Amygdala (tissue), 56 donors: Measurements from ENCODE around the gene USP9Y.
A peak's percentile ranks its signal among the peaks of the same experiment; 100 is the strongest.
"Not testable (repeated sequence)": the region's sequence is repeated elsewhere in the genome, so short reads cannot be mapped to it uniquely, and the experiment has no call there.

ENCODE experiments used
- DNase-seq, 56 donors: peaks; one replicate each; lab custom pipeline; 2025; lab: John Stamatoyannopoulos, UW

USP9Y gene

GRCh38 chrY:12701181-12701695 is at the start of gene USP9Y:
USP9Y (plus strand) TSS chrY:12701231; CDS start chrY:12709448, 8,217 bp downstream.
- DNase-seq: no peak

GRCh38 chrY:12651621-12652036 is 49.4 kb upstream of the USP9Y start:
- no peak for DNase-seq

GRCh38 chrY:12661745-12662681 is 39.0 kb upstream of the USP9Y start:
- peak in 33 of 56 donors; percentile 0 to 59 (median 21) for DNase-seq

GRCh38 chrY:12662745-12663591 is 38.1 kb upstream of the USP9Y start:
- peak in 23 of 56 donors; percentile 0 to 19 (median 1) for DNase-seq

GRCh38 chrY:12663845-12664244 is 37.2 kb upstream of the USP9Y start:
- not testable (repeated sequence) for DNase-seq

GRCh38 chrY:12678111-12678510 is 22.9 kb upstream of the USP9Y start:
- no peak for DNase-seq

- DNase-seq: no peak
These were observed 19.5 kb upstream of the USP9Y start for GRCh38 chrY:12681535-12681934.

- DNase-seq: no peak
These were observed 12.7 kb upstream of the USP9Y start for GRCh38 chrY:12688337-12688736.

- DNase-seq: no peak
These were observed 944 bp upstream of the USP9Y start for GRCh38 chrY:12700087-12700486.

GRCh38 chrY:12702174-12702573 is 1.1 kb downstream of the USP9Y start:
- DNase-seq: no peak

GRCh38 chrY:12710460-12710859 is 9.4 kb downstream of the USP9Y start:
- DNase-seq: no peak

GRCh38 chrY:12715376-12715775 is 14.3 kb downstream of the USP9Y start:
- DNase-seq: no peak

GRCh38 chrY:12729746-12730145 is 28.7 kb downstream of the USP9Y start:
- no peak for DNase-seq

- no peak for DNase-seq
These were observed 32.6 kb downstream of the USP9Y start for GRCh38 chrY:12733625-12734024.

GRCh38 chrY:12734051-12734450 is 33.0 kb downstream of the USP9Y start:
- DNase-seq: no peak

- no peak for DNase-seq
These were observed 40.4 kb downstream of the USP9Y start for GRCh38 chrY:12741414-12741813.

- no peak for DNase-seq
These were observed 41.7 kb downstream of the USP9Y start for GRCh38 chrY:12742725-12743124.

- DNase-seq: no peak
These were observed 43.1 kb downstream of the USP9Y start for GRCh38 chrY:12744091-12744490.

GRCh38 chrY:12749293-12749692 is 48.3 kb downstream of the USP9Y start:
- no peak for DNase-seq

- no peak for DNase-seq
These were observed 51.8 kb downstream of the USP9Y start for GRCh38 chrY:12752856-12753255.

- DNase-seq: no peak
These were observed 55.0 kb downstream of the USP9Y start for GRCh38 chrY:12756021-12756420.
